ES-I3 (cell line): ENCODE measurements around the gene H2AZ2.
"Not testable (repeated sequence)": the region's sequence is repeated elsewhere in the genome, so short reads cannot be mapped to it uniquely, and the experiment has no call there.

ENCODE experiments used
- H3K36me3 ChIP-seq: 2 replicates; pipeline ENCODE4 v1.6.1; 2013; ENCODE audit warnings: mild to moderate bottlenecking, low read length, control low read depth, moderate library complexity; ENCODE audit not compliant: insufficient read depth
- H3K4me1 ChIP-seq: 2 replicates; pipeline ENCODE4 v1.6.1; 2013; ENCODE audit warnings: mild to moderate bottlenecking, control low read depth, low read length; ENCODE audit not compliant: insufficient read depth
- H3K9ac ChIP-seq: 2 replicates; pipeline ENCODE4 v1.6.1; 2013; ENCODE audit warnings: low read depth, mild to moderate bottlenecking, low read length, moderate library complexity
- H3K9me3 ChIP-seq: 2 replicates; pipeline ENCODE4 v1.6.1; 2013; ENCODE audit warnings: mild to moderate bottlenecking, low read length, moderate library complexity; ENCODE audit not compliant: control insufficient read depth, insufficient read depth

Gene H2AZ2

DNA sequence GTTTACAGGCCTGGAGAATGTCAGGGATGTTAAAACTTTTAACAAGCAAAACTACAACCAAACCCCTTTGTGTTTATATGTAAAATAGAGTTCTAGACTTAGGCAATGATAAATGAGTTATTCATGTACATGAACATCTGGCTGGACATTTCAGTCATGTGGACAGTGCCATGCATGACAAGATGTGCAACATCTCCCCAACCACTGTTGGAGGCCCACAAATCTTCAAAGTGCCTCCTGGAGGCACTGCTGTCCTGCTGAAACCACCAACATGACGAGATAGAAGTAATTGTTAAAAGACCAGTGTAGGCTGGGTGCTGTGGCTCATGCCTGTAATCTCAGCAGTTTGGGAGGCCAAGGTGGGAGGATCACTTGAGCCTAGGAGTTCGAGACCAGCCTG is 33.0 kb downstream of the H2AZ2 start:
- H3K4me1 ChIP-seq, result no peaks in the 10 kb centered on the region
- H3K9ac ChIP-seq, result no peak overlapping the region
- H3K9me3 ChIP-seq, result no peaks in the 10 kb centered on the region
- H3K36me3 ChIP-seq, result no peaks in the 10 kb centered on the region

- H3K36me3 ChIP-seq, result no peaks in the 10 kb centered on the region
- H3K9me3 ChIP-seq, result no peaks in the 10 kb centered on the region
- no peaks in the 10 kb centered on the region for H3K4me1 ChIP-seq
- no peak overlapping the region for H3K9ac ChIP-seq
These were observed 36.3 kb downstream of the H2AZ2 start for GRCh38 chr7:44811571-44811970.

GRCh38 chr7:44811093-44811492 is 36.8 kb downstream of the H2AZ2 start:
- no peaks in the 10 kb centered on the region for H3K36me3 ChIP-seq
- H3K9me3 ChIP-seq, result no peaks in the 10 kb centered on the region
- no peak overlapping the region for H3K9ac ChIP-seq
- H3K4me1 ChIP-seq, result no peaks in the 10 kb centered on the region

DNA sequence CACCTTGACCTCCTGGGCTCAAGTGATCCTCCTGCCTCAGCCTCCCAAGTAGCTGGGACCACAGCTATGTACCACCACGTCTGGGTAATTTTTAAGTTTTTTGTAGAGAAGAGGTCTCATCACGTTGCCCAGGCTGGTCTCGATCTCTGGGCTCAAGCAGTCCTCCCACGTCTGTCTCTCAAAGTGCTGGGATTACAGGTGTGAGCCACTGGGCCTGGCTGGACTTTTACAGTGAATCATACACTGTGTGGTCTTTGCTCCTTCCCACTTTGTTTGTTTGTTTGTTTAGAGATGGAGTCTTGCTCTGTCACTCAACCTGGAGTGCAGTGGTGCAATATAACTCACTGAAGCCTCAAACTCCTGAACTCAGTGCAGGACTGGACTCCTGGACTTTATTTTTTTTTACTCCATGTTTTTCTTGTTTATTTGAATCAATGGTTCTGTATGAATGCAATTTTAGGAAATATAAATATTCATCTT is 38.9 kb downstream of the H2AZ2 start:
- H3K9me3 ChIP-seq, result no peaks in the 10 kb centered on the region
- no peaks in the 10 kb centered on the region for H3K4me1 ChIP-seq
- no peaks in the 10 kb centered on the region for H3K36me3 ChIP-seq
- no peak overlapping the region for H3K9ac ChIP-seq

- Histone ChIP-seq H3K36me3 (peaks cover 17% of the 10 kb centered on the region), H3K9me3 (no peaks in the 10 kb centered on the region), H3K9ac (no peak overlapping the region), H3K4me1 (no peaks in the 10 kb centered on the region)
These were observed 41.9 kb downstream of the H2AZ2 start for GRCh38 chr7:44805950-44806349.

- not testable (repeated sequence) for H3K9me3 ChIP-seq, H3K9ac ChIP-seq, H3K4me1 ChIP-seq
- H3K36me3 ChIP-seq, result peaks cover 32% of the 10 kb centered on the region
These were observed 43.9 kb downstream of the H2AZ2 start for GRCh38 chr7:44803828-44804519.

- Histone ChIP-seq H3K9me3 (no peaks in the 10 kb centered on the region), H3K4me1 (peaks cover 8% of the 10 kb centered on the region), H3K9ac (no peak overlapping the region), H3K36me3 (peaks cover 38% of the 10 kb centered on the region)
These were observed 45.4 kb downstream of the H2AZ2 start for GRCh38 chr7:44802418-44803025.

GRCh38 chr7:44801890-44802289 is 46.0 kb downstream of the H2AZ2 start:
- Histone ChIP-seq H3K36me3 (peaks cover 39% of the 10 kb centered on the region), H3K4me1 (peaks cover 8% of the 10 kb centered on the region), H3K9ac (no peak overlapping the region), H3K9me3 (no peaks in the 10 kb centered on the region)

GRCh38 chr7:44799939-44800338 is 47.9 kb downstream of the H2AZ2 start:
- no peak overlapping the region for H3K9ac ChIP-seq
- peaks cover 39% of the 10 kb centered on the region for H3K36me3 ChIP-seq
- H3K4me1 ChIP-seq, result peaks cover 8% of the 10 kb centered on the region

DNA sequence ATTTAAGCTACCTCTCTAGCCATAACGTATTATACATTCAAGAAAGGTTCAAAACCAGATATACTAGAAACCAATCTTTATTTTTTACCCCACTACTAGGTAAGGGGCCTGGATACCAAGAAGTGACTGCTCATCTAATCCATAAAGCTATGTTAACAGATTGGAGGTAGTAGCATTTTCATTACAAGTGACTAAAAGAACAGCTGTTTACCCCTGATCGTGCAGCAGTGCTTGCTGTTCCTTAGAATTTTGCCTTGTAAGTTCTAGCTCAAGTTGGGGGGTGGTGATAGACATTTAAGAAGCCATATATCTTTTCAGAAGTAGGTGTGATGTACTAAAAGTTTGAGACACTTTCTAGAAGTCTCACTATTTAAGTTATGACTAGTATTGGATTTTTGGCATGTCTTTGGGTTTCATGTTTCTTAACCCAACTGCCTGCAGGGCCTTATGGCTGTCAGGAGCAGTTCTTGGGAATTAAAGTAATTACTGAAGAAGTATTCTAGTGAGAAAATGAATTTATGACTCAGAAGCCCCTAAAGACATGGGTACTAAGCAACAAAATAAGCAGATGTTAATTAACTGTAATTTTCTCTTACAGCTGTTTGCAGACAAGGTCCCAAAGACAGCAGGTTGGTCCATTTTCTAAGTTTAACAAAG is 49.1 kb downstream of the H2AZ2 start:
- H3K4me1 ChIP-seq, result peaks cover 8% of the 10 kb centered on the region
- H3K36me3 ChIP-seq, result peaks cover 39% of the 10 kb centered on the region
- peak overlapping the region; percentile 77 for H3K9ac ChIP-seq
- H3K9me3 ChIP-seq, result no peaks in the 10 kb centered on the region

More at GRCh38 chr7:44799939-44800338, 47.9 kb downstream of the H2AZ2 start:
- H3K9me3 ChIP-seq, result no peaks in the 10 kb centered on the region

GRCh38 chr7:44797329-44798258 is 50.3 kb downstream of the H2AZ2 start:
- peak overlapping the region; percentile 77 for H3K9ac ChIP-seq
- H3K4me1 ChIP-seq, result peaks cover 8% of the 10 kb centered on the region
- peaks cover 35% of the 10 kb centered on the region for H3K36me3 ChIP-seq
- no peaks in the 10 kb centered on the region for H3K9me3 ChIP-seq

DNA sequence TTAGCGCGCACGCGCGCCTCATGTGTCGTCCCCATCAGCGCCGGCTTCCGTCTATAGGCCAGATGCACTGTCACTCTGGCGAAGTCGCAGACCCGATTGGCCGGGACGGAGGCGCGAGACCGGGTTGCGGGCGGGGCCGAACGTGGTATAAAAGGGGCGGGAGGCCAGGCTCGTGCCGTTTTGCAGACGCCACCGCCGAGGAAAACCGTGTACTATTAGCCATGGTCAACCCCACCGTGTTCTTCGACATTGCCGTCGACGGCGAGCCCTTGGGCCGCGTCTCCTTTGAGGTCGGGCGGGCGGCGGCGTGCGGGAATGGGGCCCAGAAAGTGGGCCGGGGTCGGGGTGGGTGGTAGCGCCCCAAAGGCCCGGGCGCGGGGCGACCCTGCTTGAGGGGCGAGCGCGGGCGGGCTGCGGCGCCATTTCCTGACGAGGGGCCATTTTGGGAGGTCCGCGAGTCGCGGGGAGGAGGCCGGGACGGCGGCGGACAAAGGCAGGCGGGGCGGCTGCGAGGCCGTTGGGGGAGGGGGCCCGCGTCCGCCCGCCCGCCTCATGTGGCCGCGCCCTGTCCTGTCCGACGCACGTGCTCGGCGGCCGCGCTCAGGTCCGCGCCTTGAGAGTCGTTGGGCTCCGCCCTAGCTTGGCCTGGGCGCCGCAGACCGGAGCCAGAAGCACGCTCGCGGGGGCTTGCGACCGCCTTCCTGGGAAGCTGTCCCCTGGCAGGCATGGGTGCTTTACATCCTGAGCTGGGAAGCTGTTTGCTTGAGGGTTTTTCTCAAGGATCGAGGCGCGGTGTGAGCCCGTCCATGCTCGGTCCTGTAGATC is 51.2 kb downstream of the H2AZ2 start, which contains the start of gene PPIA:
Gene PPIA (plus strand): TSS at position 178 of the 825 bp plus-strand sequence. CDS start 44 bp downstream, at position 222.
- peaks cover 8% of the 10 kb centered on the region for H3K4me1 ChIP-seq
- H3K36me3 ChIP-seq, result peaks cover 28% of the 10 kb centered on the region
- H3K9ac ChIP-seq, result peak within 1 kb of the TSS; percentile 97
- H3K9me3 ChIP-seq, result no peaks in the 10 kb centered on the region

DNA sequence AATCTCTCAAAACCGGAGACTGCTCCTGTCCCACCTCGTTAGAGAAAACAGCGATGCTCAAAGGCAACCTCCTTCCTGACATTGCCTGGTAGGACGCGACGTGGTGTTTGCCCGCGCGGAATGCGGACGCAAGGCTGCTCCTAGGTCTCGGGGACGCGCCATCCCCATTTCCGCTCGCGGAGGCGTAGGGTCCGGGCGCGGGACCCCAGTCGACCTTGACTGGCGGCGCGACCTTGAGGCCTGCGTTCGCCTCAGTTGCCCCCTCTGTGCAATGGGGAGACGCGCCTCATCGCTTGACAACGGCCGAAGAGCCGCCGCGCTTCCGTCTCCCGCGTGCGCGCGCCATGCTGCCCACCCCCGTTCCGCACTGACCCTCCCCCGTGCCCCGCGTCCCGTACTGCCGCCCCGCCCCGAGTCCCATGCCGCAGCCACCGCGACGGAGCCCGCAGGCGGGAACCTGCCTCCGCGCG is 51.8 kb downstream of the H2AZ2 start:
- peak overlapping the region; percentile 97 for H3K9ac ChIP-seq
- peaks cover 23% of the 10 kb centered on the region for H3K36me3 ChIP-seq
- no peaks in the 10 kb centered on the region for H3K9me3 ChIP-seq
- peaks cover 8% of the 10 kb centered on the region for H3K4me1 ChIP-seq
